HepG2 (cell line): ENCODE measurements around the gene CR1L. TPM values are rescaled to one million over a fixed set of nuclear protein-coding genes. Genes with fewer than 3 reads are reported as not detected.

ENCODE experiments used
- ATAC-seq: fragments of 200-7000 bp; cut with Tn5 transposase; 3 replicates; pipeline ENCODE4 v1.9.1; 2020; ENCODE audit warnings: mild to moderate bottlenecking, moderate library complexity
- BruUV-seq: library from RNA; stranded (reverse); fragments of 400-500 nt; replicated peaks from 2 replicates; lab custom pipeline; 2021; lab: Mats Ljungman, UMichigan
- CTCF ChIA-PET: fragments of 300-600 bp; formaldehyde crosslinking; extraction: SDS; loops from one replicate; lab custom pipeline; 2021; ENCODE audit warnings: low total read pairs, inconsistent platforms, low intra/inter-chr PET ratio; lab: Yijun Ruan, JAX
- POLR2A ChIA-PET: fragments of 350-600 bp; sonication (Branson Sonifier 250); formaldehyde crosslinking; loops from one replicate; lab custom pipeline; 2020; ENCODE audit warnings: antibody characterized with exemption, inconsistent platforms; lab: Yijun Ruan, JAX
- DNase-seq: peaks from one replicate; pipeline ENCODE4 v3.0.0-alpha.2; 2015; ENCODE audit warnings: low spot score
- FAIRE-seq: peaks from 3 replicates; lab custom pipeline; 2011; peaks lifted over from hg19 to GRCh38; lab: Jason Lieb, UNC
- H2AFZ ChIP-seq: one replicate; pipeline ENCODE4 v1.6.1; 2011; ENCODE audit warnings: low read length, inconsistent platforms
- H3K27ac ChIP-seq: fragments of 300-600 bp; 3 replicates; pipeline ENCODE4 v1.8.0; 2011; ENCODE audit warnings: mixed run types, mild to moderate bottlenecking, mixed read lengths, low read length, inconsistent platforms; ENCODE audit not compliant: insufficient read depth; ENCODE audit errors: extremely low read length
- H3K27me3 ChIP-seq, 2 experiments: fragments of 200-600 bp in 1 of 2; 2 replicates in 1 of 2; 3 replicates in 1 of 2; pipeline versions ENCODE4 v1.6.0 to v1.8.0; 2011; ENCODE audit warnings: low read length in 2 of 2, mild to moderate bottlenecking in 2 of 2, moderate library complexity in 2 of 2, inconsistent platforms in 1 of 2; ENCODE audit not compliant: insufficient read depth in 2 of 2, control insufficient read depth in 1 of 2
- H3K36me3 ChIP-seq, 2 experiments: fragments of 200-600 bp in 1 of 2; replicated peaks in 1 of 2; 2 replicates in 1 of 2; 3 replicates in 1 of 2; pipeline versions ENCODE4 v1.5.1 to v1.8.0; 2011; ENCODE audit warnings: low read length in 2 of 2, inconsistent platforms in 1 of 2; ENCODE audit not compliant: insufficient read depth in 2 of 2, control insufficient read depth in 1 of 2
- H3K4me1 ChIP-seq: 2 replicates; pipeline ENCODE4 v1.5.1; 2012; ENCODE audit warnings: low read length, inconsistent platforms; ENCODE audit not compliant: insufficient read depth
- H3K4me2 ChIP-seq: 2 replicates; pipeline ENCODE4 v1.6.0; 2011; ENCODE audit warnings: low read depth, low read length, inconsistent platforms
- H3K4me3 ChIP-seq, 3 experiments: fragments of 200-600 bp in 1 of 3; sonication (generic), shearing (Covaris generic) in 1 of 3; replicated peaks in 1 of 3; 2 replicates each; pipeline ENCODE4 v1.5.1; 2011 to 2016; ENCODE audit warnings: low read length in 3 of 3, inconsistent platforms in 2 of 3, low read depth in 2 of 3, mild to moderate bottlenecking in 2 of 3, control low read depth in 1 of 3, mixed read lengths in 1 of 3; ENCODE audit not compliant: insufficient read depth in 1 of 3
- H3K79me2 ChIP-seq: one replicate; pipeline ENCODE4 v1.6.1; 2011; ENCODE audit warnings: low read length, inconsistent platforms; ENCODE audit not compliant: insufficient read depth
- H3K9ac ChIP-seq: 2 replicates; pipeline ENCODE4 v1.6.0; 2011; ENCODE audit warnings: mild to moderate bottlenecking, low read depth, low read length, inconsistent platforms; ENCODE audit not compliant: insufficient read depth
- H3K9me3 ChIP-seq: 2 replicates; pipeline ENCODE4 v1.5.1; 2012; ENCODE audit warnings: mild to moderate bottlenecking, low read length
- H4K20me1 ChIP-seq: 2 replicates; pipeline ENCODE4 v1.6.0; 2011; ENCODE audit warnings: inconsistent platforms, mild to moderate bottlenecking, low read length, moderate library complexity; ENCODE audit not compliant: insufficient read depth
- AHR ChIP-seq: IDR thresholded peaks from 2 replicates; pipeline ENCODE4 v1.6.1; 2018; ENCODE audit warnings: missing genetic modification reagents, missing compliant biosample characterization
- BRF2 ChIP-seq: sonication (generic); formaldehyde crosslinking; IDR thresholded peaks from 2 replicates; pipeline ENCODE4 v1.8.1; 2022; ENCODE audit warnings: mild to moderate bottlenecking, missing genetic modification reagents
- DNMT3B ChIP-seq: conservative IDR thresholded peaks from 2 replicates; pipeline ENCODE4 v1.6.1; 2016; ENCODE audit warnings: missing biosample characterization, control low read depth
- FOSL1 ChIP-seq: sonication (generic); formaldehyde crosslinking; IDR thresholded peaks from 2 replicates; pipeline ENCODE4 v1.9.0; 2021; ENCODE audit warnings: missing genetic modification reagents, borderline replicate concordance
- GABPB1 ChIP-seq: IDR thresholded peaks from 2 replicates; pipeline ENCODE4 v1.6.1; 2016; ENCODE audit warnings: mild to moderate bottlenecking, missing genetic modification reagents, moderate library complexity, missing compliant biosample characterization
- HINFP ChIP-seq: sonication (generic); formaldehyde crosslinking; IDR thresholded peaks from 2 replicates; pipeline ENCODE4 v1.4.0; 2020; ENCODE audit warnings: low read depth, mild to moderate bottlenecking, missing genetic modification reagents
- HIVEP1 ChIP-seq: sonication (generic); formaldehyde crosslinking; IDR thresholded peaks from 2 replicates; pipeline ENCODE4 v1.4.0; 2020; ENCODE audit warnings: mild to moderate bottlenecking, missing genetic modification reagents
- HMGXB4 ChIP-seq, 2 experiments: sonication (generic) in 1 of 2; formaldehyde crosslinking in 1 of 2; IDR thresholded peaks; 2 replicates each; pipeline versions ENCODE4 v1.4.0 to v1.6.1; 2018 to 2020; ENCODE audit warnings: missing genetic modification reagents in 2 of 2, borderline replicate concordance in 1 of 2, low read depth in 1 of 2, mild to moderate bottlenecking in 1 of 2, missing biosample characterization in 1 of 2
- HNRNPH1 ChIP-seq: fragments of 200-400 bp; formaldehyde crosslinking; optimal IDR thresholded peaks from 2 replicates; pipeline ENCODE3; 2017; ENCODE audit warnings: mild to moderate bottlenecking, low read depth, low read length
- NFIB ChIP-seq: sonication (generic); formaldehyde crosslinking; IDR thresholded peaks from 2 replicates; pipeline ENCODE4 v1.9.0; 2021; ENCODE audit warnings: missing genetic modification reagents, mild to moderate bottlenecking, borderline replicate concordance
- NR1H2 ChIP-seq: sonication (generic); formaldehyde crosslinking; IDR thresholded peaks from 2 replicates; pipeline ENCODE4 v1.8.1; 2022; ENCODE audit warnings: low read depth, missing genetic modification reagents, borderline replicate concordance
- POLR2AphosphoS2 ChIP-seq: IDR thresholded peaks from 2 replicates; pipeline ENCODE4 v1.6.1; 2011; ENCODE audit warnings: low read depth, low read length, improper control_type of control experiment
- SP4 ChIP-seq: sonication (generic); formaldehyde crosslinking; IDR thresholded peaks from 2 replicates; pipeline ENCODE4 v1.8.1; 2023; ENCODE audit warnings: mild to moderate bottlenecking, missing genetic modification reagents
- TFAP4 ChIP-seq: sonication (generic); IDR thresholded peaks from 2 replicates; pipeline ENCODE4 v1.6.1; 2016; ENCODE audit warnings: low read depth, borderline replicate concordance
- ZNF20 ChIP-seq: sonication (generic); formaldehyde crosslinking; IDR thresholded peaks from 2 replicates; pipeline ENCODE4 v1.4.0; 2020; ENCODE audit warnings: mild to moderate bottlenecking, moderate library complexity, missing genetic modification reagents
- ZNF549 ChIP-seq: sonication (generic); formaldehyde crosslinking; IDR thresholded peaks from 2 replicates; pipeline ENCODE4 v1.5.0; 2020; ENCODE audit warnings: missing genetic modification reagents
- ZNF737 ChIP-seq: sonication (generic); formaldehyde crosslinking; IDR thresholded peaks from 2 replicates; pipeline ENCODE4 v1.5.0; 2020; ENCODE audit warnings: missing genetic modification reagents, mild to moderate bottlenecking, borderline replicate concordance
- ZNF777 ChIP-seq: sonication (generic); formaldehyde crosslinking; IDR thresholded peaks from 2 replicates; pipeline ENCODE4 v1.4.0; 2020; ENCODE audit warnings: missing genetic modification reagents
- WGBS: methylation state at CpG from one replicate; pipeline ENCODE4 v1.1.6; 2017; ENCODE audit warnings: low lambda C conversion rate; 5-methylcytosine and 5-hydroxymethylcytosine counted together
- in situ Hi-C: cut with HindIII; loops from 2 replicates; pipeline ENCODE4 v1.10.0; 2017; ENCODE audit warnings: low pct_unique_long_range_greater_than_20kb; ENCODE audit not compliant: extremely low pct_ligation_motif_present
- intact Hi-C: fragments of 100-400 bp; cut with micrococcal nuclease; formaldehyde crosslinking; loops from one replicate; pipeline ENCODE4 v1.10.0; 2022; ENCODE audit not compliant: unreplicated experiment
- polyA plus RNA-seq, 8 experiments: library from polyadenylated mRNA; depleted of rRNA in 3 of 8; stranded (reverse) in 7 of 8; unstranded in 1 of 8; fragments of >200 nt; fragmentation: Illumina TruSeq in 4 of 8; extraction: Trizol in 4 of 8; gene quantifications; 2 replicates each; pipeline versions ENCODE4 v1.2.1 to v1.2.3, GENCODE V29; 2011 to 2016; ENCODE audit warnings: low read depth in 4 of 8, missing spikeins in 1 of 8, mixed read lengths in 1 of 8; ENCODE audit not compliant: insufficient read depth in 1 of 8
- total RNA-seq, 5 experiments: library from RNA; depleted of rRNA; stranded (reverse); fragments of >200 nt; fragmentation: Illumina TruSeq; extraction: Trizol; gene quantifications; 2 replicates each; pipeline ENCODE4 v1.2.3, GENCODE V29; 2016; ENCODE audit warnings: low read depth in 1 of 5

CR1L gene
- total and polyA plus RNA-seq, 2 of the 13 experiments (the other 11 are each of a cell fraction or from before 2014, with no cell fraction given), result not detected

- intact Hi-C loops, result loop anchor here (1.0 kb wide), 1 partner anchor 45 kb away; no protein-coding TSS in a partner anchor
- peaks cover 67% of the 10 kb centered on the region for H3K4me1 ChIP-seq
- POLR2A ChIA-PET, result interaction anchor here (0.7 to 2.0 kb wide), 4 partner anchors 11 to 72 kb away, joined by 3 to 9 read pairs (median 5); no protein-coding TSS in a partner anchor
- TF ChIP-seq ZNF20 (no peak), HINFP (no peak; the same call in 1 of the 2 replicates), BRF2 (CRISPR knock-in tag) (no peak), SP4 (peak; percentile 96), ZNF737 (CRISPR knock-in tag) (no peak), FOSL1 (no peak), HMGXB4 (CRISPR knock-in tag; IDR thresholded peaks at IDR 0.05; ENCODE audit: borderline replicate concordance in 1 of 2, low read depth in 1 of 2) (peak; percentile 37 to 73; a peak in 2 of 4 replicates), DNMT3B (CRISPR knock-in tag) (no peak), POLR2AphosphoS2 (no peak), TFAP4 (no peak), ZNF549 (no peak), NFIB (CRISPR knock-in tag) (no peak), AHR (CRISPR knock-in tag) (no peak), HNRNPH1 (no peak), NR1H2 (no peak), ZNF777 (CRISPR knock-in tag) (no peak), HIVEP1 (CRISPR knock-in tag) (no peak), GABPB1 (peak; percentile 97)
These were observed 107.0 kb downstream of the CR1L start, which contains the start of gene CD46 for GRCh38 chr1:207751790-207752455. Gene CD46, plus strand, starts transcription at chr1:207752054. Its CDS starts 159 bp downstream, at chr1:207752213.

More at GRCh38 chr1:207751790-207752455, 107.0 kb downstream of the CR1L start, which contains the start of gene CD46:
- Histone ChIP-seq H3K27me3 (no peaks in the 10 kb centered on the region; a peak in 1 of 5 replicates), H3K79me2 (peaks cover 54% of the 10 kb centered on the region), H3K27ac (peak within 1 kb of the TSS; percentile 97), H2AFZ (no peak within 1 kb of the TSS), H3K9me3 (no peaks in the 10 kb centered on the region), H3K4me3 (peak within 1 kb of the TSS; percentile 88 to 98 (median 98)), H3K4me2 (peak within 1 kb of the TSS; percentile 88), H3K36me3 (peaks cover 0 to 5% of the 10 kb centered on the region in 2 experiments; a peak in 3 of 5 replicates), H4K20me1 (peaks cover 39% of the 10 kb centered on the region), H3K9ac (peak within 1 kb of the TSS; percentile 90)
- CTCF ChIA-PET, result no interaction called here
- DNase-seq, result peak; percentile 93
- in situ Hi-C loops, result no loop called here
- peak; percentile 66 for FAIRE-seq
- ATAC-seq, result peak; percentile 94
- no TSS peak for BruUV-seq
- 0% methylated on average over 6 of the region's 55 CpGs for WGBS
